Measurements from ENCODE around the gene DGCR2.

Gene DGCR2

DNA sequence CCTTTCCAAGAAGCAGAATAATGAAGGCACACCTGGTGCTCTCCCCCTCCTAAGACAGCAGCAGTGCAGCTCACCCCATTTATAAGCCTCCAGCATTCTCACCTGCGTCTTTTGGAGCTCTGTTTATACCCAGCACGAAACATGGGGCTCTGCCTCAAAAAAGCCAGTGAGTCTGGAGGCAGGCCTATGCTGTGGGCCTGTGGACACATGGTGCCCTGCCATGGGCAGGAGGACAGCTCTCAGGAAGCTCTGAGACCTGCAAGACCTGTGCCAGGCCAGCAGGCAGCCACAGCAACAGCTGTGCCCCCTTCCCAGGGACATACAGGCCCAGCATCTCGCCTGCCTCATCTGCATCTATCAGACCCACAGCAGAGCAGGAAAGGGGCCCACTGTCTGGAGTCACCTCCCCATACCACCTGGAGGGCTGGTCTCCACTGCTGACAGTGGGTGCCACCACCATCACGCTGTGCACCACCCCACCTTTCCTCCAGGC lies 64.2 kb downstream of the DGCR2 start:
- TF ChIP-seq EP300 (IDR thresholded peaks at IDR 0.05; ENCODE audit: borderline replicate concordance) (no peak), ZBTB7A (IDR thresholded peaks at IDR 0.05; ENCODE audit: low read depth) (no peak), USF1 (IDR thresholded peaks at IDR 0.05) (no peak), CREB1 (IDR thresholded peaks at IDR 0.05; ENCODE audit: low read depth) (no peak), TCF12 (IDR thresholded peaks at IDR 0.05; ENCODE audit: low read depth) (no peak), FOXM1 (IDR thresholded peaks at IDR 0.05; ENCODE audit: borderline replicate concordance, low read depth) (no peak), RAD21 (IDR thresholded peaks at IDR 0.05; ENCODE audit: low read depth) (no peak), TEAD4 (IDR thresholded peaks at IDR 0.05) (no peak), TAF1 (IDR thresholded peaks at IDR 0.05; ENCODE audit: low read depth) (no peak), EGR1 (IDR thresholded peaks at IDR 0.05) (no peak), YY1 (IDR thresholded peaks at IDR 0.05; ENCODE audit: low read depth) (no peak), NFIC (IDR thresholded peaks at IDR 0.05) (no peak), CEBPB (IDR thresholded peaks at IDR 0.05) (no peak)
- TF ChIP-seq, protein P1, sequence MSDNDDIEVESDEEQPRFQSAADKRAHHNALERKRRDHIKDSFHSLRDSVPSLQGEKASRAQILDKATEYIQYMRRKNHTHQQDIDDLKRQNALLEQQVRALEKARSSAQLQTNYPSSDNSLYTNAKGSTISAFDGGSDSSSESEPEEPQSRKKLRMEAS (IDR thresholded peaks at IDR 0.05): no peak
- TF ChIP-seq, protein P2, sequence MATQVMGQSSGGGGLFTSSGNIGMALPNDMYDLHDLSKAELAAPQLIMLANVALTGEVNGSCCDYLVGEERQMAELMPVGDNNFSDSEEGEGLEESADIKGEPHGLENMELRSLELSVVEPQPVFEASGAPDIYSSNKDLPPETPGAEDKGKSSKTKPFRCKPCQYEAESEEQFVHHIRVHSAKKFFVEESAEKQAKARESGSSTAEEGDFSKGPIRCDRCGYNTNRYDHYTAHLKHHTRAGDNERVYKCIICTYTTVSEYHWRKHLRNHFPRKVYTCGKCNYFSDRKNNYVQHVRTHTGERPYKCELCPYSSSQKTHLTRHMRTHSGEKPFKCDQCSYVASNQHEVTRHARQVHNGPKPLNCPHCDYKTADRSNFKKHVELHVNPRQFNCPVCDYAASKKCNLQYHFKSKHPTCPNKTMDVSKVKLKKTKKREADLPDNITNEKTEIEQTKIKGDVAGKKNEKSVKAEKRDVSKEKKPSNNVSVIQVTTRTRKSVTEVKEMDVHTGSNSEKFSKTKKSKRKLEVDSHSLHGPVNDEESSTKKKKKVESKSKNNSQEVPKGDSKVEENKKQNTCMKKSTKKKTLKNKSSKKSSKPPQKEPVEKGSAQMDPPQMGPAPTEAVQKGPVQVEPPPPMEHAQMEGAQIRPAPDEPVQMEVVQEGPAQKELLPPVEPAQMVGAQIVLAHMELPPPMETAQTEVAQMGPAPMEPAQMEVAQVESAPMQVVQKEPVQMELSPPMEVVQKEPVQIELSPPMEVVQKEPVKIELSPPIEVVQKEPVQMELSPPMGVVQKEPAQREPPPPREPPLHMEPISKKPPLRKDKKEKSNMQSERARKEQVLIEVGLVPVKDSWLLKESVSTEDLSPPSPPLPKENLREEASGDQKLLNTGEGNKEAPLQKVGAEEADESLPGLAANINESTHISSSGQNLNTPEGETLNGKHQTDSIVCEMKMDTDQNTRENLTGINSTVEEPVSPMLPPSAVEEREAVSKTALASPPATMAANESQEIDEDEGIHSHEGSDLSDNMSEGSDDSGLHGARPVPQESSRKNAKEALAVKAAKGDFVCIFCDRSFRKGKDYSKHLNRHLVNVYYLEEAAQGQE (IDR thresholded peaks at IDR 0.05; ENCODE audit: low read depth): no peak

GRCh38 chr22:19057539-19057938 lies 64.7 kb downstream of the DGCR2 start:
- no peak for TF ChIP-seq USF1 (IDR thresholded peaks at IDR 0.05)

DNA sequence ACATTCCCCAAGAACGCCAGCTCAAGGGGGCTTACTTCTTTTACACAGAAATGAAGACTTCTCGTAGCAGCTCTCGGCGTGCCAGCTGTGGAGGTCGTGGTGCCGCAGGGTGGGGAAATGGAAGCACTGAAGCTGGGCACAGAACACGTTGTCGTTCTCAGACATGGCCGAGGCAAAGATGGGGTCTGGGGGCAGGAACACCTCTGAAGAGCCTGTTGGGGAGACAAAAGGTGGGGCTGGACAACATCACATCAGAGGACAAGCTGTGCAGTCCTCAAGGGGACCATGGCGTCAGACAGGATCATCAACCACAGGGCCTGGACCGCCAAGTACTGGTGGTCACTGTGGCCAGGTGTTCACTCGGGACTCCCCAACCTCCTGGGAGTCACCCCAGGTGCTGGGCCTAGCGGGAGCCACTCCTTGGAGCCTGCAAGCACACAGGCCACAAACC lies 65.2 kb downstream of the DGCR2 start:
- TF ChIP-seq YY1 (IDR thresholded peaks at IDR 0.05; ENCODE audit: low read depth) (no peak), USF1 (IDR thresholded peaks at IDR 0.05) (no peak), FOXM1 (IDR thresholded peaks at IDR 0.05; ENCODE audit: borderline replicate concordance, low read depth) (no peak), CEBPB (IDR thresholded peaks at IDR 0.05) (no peak), NFIC (IDR thresholded peaks at IDR 0.05) (no peak), ZBTB7A (IDR thresholded peaks at IDR 0.05; ENCODE audit: low read depth) (no peak), TCF12 (IDR thresholded peaks at IDR 0.05; ENCODE audit: low read depth) (no peak), TAF1 (IDR thresholded peaks at IDR 0.05; ENCODE audit: low read depth) (no peak), EP300 (IDR thresholded peaks at IDR 0.05; ENCODE audit: borderline replicate concordance) (no peak), TEAD4 (IDR thresholded peaks at IDR 0.05) (no peak), CREB1 (IDR thresholded peaks at IDR 0.05; ENCODE audit: low read depth) (no peak), RAD21 (IDR thresholded peaks at IDR 0.05; ENCODE audit: low read depth) (no peak), EGR1 (IDR thresholded peaks at IDR 0.05) (no peak)
- TF ChIP-seq, protein P1 (IDR thresholded peaks at IDR 0.05): no peak
- TF ChIP-seq, protein P2 (IDR thresholded peaks at IDR 0.05; ENCODE audit: low read depth): no peak

DNA sequence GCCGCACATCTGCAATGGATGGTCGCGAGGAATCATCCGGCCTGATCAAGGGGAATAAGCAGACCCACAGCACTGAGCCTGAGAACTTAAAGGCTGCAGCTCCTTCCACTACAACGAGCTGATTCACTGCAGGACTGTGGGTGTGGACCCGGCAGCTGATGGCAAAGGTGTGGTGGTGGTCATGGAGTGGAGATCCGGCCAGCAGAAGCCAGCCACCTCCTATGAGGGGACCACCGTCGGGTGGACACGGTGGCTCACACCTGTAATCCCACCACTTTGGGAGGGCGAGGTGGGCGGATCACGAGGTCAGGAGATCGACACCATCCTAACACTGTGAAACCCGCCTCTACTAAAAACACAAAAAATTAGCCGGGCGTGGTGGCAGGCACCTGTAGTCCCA lies 66.4 kb downstream of the DGCR2 start:
- TF ChIP-seq EGR1 (IDR thresholded peaks at IDR 0.05) (no peak), EP300 (IDR thresholded peaks at IDR 0.05; ENCODE audit: borderline replicate concordance) (no peak), FOXM1 (IDR thresholded peaks at IDR 0.05; ENCODE audit: borderline replicate concordance, low read depth) (no peak), TCF12 (IDR thresholded peaks at IDR 0.05; ENCODE audit: low read depth) (no peak), ZBTB7A (IDR thresholded peaks at IDR 0.05; ENCODE audit: low read depth) (no peak), RAD21 (IDR thresholded peaks at IDR 0.05; ENCODE audit: low read depth) (no peak), TAF1 (IDR thresholded peaks at IDR 0.05; ENCODE audit: low read depth) (no peak), USF1 (IDR thresholded peaks at IDR 0.05) (no peak)
- TF ChIP-seq, protein P2 (IDR thresholded peaks at IDR 0.05; ENCODE audit: low read depth): no peak
